Brain microvascular endothelial cell (primary cell): ENCODE data around the gene IFNGR1.
"Not testable (repeated sequence)": the region's sequence is repeated elsewhere in the genome, so short reads cannot be mapped to it uniquely, and the experiment has no call there.

Experiments
- DNase-seq: peaks from one replicate; pipeline ENCODE4 v3.0.0-alpha.2; 2020
- H3K27ac ChIP-seq: fragments of 250-450 bp; sonication (Bioruptor Pico); 2 replicates; pipeline ENCODE4 v1.5.1; 2020; ENCODE audit warnings: mild to moderate bottlenecking, moderate library complexity
- H3K27me3 ChIP-seq: fragments of 250-450 bp; sonication (Bioruptor Pico); replicated peaks from 2 replicates; pipeline ENCODE4 v1.5.1; 2020; ENCODE audit warnings: mild to moderate bottlenecking
- H3K36me3 ChIP-seq: fragments of 250-450 bp; sonication (Bioruptor Pico); replicated peaks from 2 replicates; pipeline ENCODE4 v1.5.1; 2020; ENCODE audit warnings: mild to moderate bottlenecking
- H3K4me3 ChIP-seq: 2 replicates; pipeline ENCODE4 v1.5.1; 2011; ENCODE audit warnings: low read depth, mild to moderate bottlenecking, control low read depth, low read length, moderate library complexity
- in situ Hi-C: cut with HindIII; loops from 2 replicates; pipeline ENCODE4 v1.10.0; 2017; ENCODE audit warnings: low sequenced_read_pairs, low pct_ligation_motif_present
- TF ChIP-seq, protein P1 (sequence below): IDR thresholded peaks from 2 replicates; pipeline ENCODE4 v1.5.1; 2011; ENCODE audit warnings: low read depth, mild to moderate bottlenecking, moderate library complexity, low read length, control low read depth, inconsistent platforms; ENCODE audit errors: missing control alignments

Gene IFNGR1

DNA sequence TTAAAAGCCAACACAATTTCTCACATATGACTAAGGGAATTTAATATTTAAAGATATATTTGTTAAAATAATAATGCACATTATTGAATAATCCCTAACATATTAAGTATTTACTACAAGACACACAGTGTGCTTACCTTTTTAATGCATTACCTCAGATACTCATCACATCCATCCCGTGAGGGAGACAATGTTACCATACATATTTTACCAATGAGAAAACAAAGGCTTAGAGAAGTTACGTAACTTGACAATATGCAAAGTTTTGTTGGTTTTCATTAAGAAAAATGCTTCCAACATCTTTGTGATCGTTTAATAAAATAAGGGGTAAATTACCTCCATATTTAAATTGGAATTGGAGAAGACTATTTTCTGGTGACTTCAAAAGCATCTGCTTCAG is 4.3 kb downstream of the IFNGR1 start:
- no peak for DNase-seq
- in situ Hi-C loops = no loop called here
- no peak overlapping the region for H3K27ac ChIP-seq
- no peaks in the 10 kb centered on the region for H3K36me3 ChIP-seq
- no peaks in the 10 kb centered on the region for H3K27me3 ChIP-seq
- TF ChIP-seq, protein P1, sequence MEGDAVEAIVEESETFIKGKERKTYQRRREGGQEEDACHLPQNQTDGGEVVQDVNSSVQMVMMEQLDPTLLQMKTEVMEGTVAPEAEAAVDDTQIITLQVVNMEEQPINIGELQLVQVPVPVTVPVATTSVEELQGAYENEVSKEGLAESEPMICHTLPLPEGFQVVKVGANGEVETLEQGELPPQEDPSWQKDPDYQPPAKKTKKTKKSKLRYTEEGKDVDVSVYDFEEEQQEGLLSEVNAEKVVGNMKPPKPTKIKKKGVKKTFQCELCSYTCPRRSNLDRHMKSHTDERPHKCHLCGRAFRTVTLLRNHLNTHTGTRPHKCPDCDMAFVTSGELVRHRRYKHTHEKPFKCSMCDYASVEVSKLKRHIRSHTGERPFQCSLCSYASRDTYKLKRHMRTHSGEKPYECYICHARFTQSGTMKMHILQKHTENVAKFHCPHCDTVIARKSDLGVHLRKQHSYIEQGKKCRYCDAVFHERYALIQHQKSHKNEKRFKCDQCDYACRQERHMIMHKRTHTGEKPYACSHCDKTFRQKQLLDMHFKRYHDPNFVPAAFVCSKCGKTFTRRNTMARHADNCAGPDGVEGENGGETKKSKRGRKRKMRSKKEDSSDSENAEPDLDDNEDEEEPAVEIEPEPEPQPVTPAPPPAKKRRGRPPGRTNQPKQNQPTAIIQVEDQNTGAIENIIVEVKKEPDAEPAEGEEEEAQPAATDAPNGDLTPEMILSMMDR = no peak
- no peak overlapping the region for H3K4me3 ChIP-seq

DNA sequence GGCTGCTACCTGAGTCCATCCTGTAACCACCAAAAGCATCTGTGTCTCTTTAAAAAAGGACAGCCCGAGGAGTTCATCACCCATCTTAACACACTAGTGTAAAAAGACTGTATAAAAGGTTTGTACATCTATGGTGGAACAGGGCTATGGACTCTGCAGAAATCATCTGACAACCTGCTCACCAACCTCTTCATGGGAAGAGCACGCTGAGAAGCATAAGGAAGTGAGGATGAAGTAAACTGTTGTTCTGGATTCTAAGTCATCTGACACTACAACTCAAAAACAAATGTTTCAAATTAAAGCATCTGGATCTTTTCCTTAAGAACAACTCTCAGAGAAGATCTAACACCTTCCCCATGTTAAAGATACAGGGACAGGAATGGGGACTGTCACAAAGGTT is 5.4 kb downstream of the IFNGR1 start:
- in situ Hi-C loops = no loop called here
- TF ChIP-seq, protein P1 = no peak
- Histone ChIP-seq H3K36me3 (no peaks in the 10 kb centered on the region), H3K27me3 (no peaks in the 10 kb centered on the region), H3K27ac (no peak overlapping the region), H3K4me3 (no peak overlapping the region)
- DNase-seq = no peak

DNA sequence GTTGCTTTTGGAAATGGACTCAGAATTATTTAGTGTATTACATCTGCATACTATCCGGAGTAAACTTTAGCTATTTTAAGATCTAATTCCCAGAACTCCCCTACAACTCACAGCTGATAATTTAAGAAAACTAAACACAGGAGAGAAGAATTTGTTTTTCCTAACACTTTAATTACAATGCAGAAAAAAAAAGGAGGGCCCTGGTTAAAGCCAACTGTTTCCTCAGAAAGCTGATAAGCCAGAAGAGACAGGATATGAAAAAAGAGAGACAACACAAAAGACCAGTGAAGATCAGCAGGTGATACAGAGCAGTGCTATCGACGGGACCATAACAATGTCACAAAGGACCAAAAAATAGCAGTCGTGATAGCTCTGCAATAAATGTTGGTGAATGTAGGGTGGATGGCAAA is 5.8 kb downstream of the IFNGR1 start:
- Histone ChIP-seq H3K36me3 (no peaks in the 10 kb centered on the region), H3K27me3 (no peaks in the 10 kb centered on the region), H3K4me3 (no peak overlapping the region), H3K27ac (no peak overlapping the region)
- no peak for DNase-seq
- in situ Hi-C loops = no loop called here
- TF ChIP-seq, protein P1 = no peak

DNA sequence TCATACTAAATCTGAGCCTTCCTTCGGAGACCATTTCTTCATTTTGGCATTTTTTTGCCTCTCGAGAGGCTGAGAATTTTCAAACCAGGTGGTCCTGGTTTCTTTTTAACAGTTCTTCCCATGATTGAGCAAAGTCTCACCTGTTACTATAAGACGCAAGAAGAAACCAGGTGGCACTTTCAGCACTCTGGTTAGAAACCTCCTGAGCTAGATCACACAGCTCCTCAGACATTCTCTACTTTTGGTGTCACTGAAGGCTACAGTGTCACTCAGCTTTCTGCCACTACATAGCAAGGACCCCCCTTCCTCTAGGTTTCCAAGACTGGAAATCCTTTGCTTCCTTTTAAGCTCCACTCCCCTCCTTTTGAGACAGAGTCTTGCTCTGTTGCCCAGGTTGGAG is 7.3 kb downstream of the IFNGR1 start:
- Histone ChIP-seq H3K36me3 (no peaks in the 10 kb centered on the region), H3K27me3 (no peaks in the 10 kb centered on the region), H3K4me3 (no peak overlapping the region), H3K27ac (no peak overlapping the region)
- TF ChIP-seq, protein P1 = no peak
- no peak for DNase-seq
- in situ Hi-C loops = no loop called here

DNA sequence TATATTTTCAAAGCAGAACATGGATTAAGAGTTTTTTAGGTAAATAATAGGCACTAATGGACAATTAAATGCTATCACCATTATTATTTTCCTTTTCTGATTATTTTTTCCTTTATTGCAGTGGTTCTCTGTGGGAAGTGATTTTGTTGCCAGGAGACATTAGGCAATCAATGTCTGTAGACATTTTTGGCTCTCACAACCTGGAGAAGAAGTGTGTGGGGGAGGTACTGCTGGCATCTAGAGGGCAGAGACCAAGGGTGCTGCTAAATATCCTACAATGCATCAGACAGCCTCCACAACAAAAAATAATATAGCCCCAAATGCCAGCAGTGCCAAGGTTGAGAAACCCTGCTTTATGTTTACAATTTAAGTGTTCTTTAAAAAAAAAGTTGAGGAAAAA is 8.3 kb downstream of the IFNGR1 start:
- H3K27ac ChIP-seq = no peak overlapping the region
- no peak for DNase-seq
- peaks cover 1% of the 10 kb centered on the region for H3K36me3 ChIP-seq
- TF ChIP-seq, protein P1 = no peak
- H3K4me3 ChIP-seq = no peak overlapping the region
- in situ Hi-C loops = no loop called here
- no peaks in the 10 kb centered on the region for H3K27me3 ChIP-seq

DNA sequence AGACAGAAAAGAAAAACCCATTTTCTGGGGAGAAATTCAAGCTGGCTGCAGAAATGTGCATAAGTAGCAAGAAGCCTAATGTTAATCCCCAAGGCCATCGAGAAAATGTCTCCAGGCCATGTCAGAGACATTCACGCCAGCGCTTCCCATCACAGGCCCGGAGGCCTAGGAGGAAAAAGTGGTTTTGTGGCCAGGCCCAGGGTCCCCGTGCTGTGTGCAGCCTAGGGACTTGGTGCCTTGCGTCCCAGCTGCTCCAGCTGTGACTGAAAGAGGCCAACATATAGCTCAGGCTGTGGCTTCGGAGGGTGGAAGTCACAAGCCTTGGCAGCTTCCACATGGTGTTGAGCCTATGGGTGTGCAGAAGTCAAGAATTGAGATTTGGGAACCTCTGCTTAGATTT is 10.9 kb downstream of the IFNGR1 start:
- H3K36me3 ChIP-seq = peaks cover 16% of the 10 kb centered on the region
- DNase-seq = no peak
- H3K4me3 ChIP-seq = no peak overlapping the region
- TF ChIP-seq, protein P1 = no peak
- H3K27me3 ChIP-seq = no peaks in the 10 kb centered on the region
- in situ Hi-C loops = no loop called here
- H3K27ac ChIP-seq = no peak overlapping the region

DNA sequence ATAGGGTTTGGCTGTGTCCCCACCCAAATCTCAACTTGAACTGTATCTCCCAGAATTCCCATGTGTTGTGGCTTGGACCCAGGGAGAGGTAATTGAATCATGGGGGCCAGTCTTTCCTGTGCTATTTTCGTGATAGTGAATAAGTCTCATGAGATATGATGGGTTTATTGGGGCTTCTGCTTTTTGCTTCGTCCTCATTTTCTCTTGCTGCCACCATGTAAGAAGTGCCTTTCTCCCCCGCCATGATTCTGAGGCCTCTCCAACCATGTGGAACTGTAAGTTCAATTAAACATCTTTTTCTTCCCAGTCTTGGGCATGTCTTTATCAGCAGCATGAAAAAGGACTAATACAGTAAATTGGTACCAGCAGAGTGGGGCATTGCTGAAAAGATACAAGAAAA is 11.7 kb downstream of the IFNGR1 start:
- peaks cover 22% of the 10 kb centered on the region for H3K36me3 ChIP-seq
- in situ Hi-C loops, H3K4me3 ChIP-seq, DNase-seq, H3K27ac ChIP-seq, H3K27me3 ChIP-seq: not testable (repeated sequence)
